ENCODE results near the gene DNAJB5.

The DNAJB5 gene

DNA sequence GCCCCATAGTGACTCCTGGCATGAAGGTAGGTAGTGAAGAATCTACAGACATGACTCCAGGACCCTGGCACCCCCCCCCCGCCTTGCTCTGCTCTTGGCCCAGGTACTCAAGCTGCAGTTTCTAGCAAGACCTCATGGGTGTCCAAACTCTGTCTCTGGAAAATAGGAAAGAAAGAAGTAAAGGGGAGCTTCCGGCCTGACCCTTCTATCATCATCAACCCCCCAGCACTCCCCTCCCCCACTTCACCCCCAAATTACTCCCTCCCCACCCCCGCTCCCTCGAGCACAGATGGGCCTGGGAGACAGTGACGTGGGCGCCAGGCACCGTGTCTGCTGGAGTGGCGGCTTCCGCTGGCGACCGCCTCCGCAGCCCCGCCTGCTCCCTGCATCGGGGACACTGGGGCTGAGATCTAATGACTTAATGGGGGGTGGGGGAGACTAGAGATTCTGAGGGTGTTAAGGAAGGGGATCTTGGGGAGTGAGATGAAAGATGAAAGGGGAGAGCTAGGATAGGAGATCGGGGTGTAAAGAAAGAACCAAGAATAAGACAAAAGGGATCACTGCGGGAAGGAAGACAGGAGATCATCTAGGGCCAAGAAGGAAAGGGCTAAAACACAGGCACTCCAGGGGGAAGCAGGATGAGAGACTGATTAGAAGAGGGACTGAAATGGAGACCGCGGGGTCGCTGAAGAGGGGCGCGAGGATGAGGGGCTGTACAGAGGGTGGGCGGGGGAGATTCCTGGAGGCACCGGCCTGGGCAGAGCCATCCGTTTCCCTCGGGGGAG lies 1.1 kb upstream of the DNAJB5 start:
- TF ChIP-seq CTCF (IDR thresholded peaks at IDR 0.05; ENCODE audit: borderline replicate concordance, control extremely low read depth, extremely low read depth, insufficient read depth, missing control alignments): no peak
- in situ Hi-C loops (cut with MboI; ENCODE audit: low sequenced_read_pairs, unreplicated experiment): loop anchor here (10.0 kb wide), 1 partner anchor 84 kb away; no protein-coding TSS in a partner anchor
- no peak for DNase-seq (ENCODE audit: low spot score)

- in situ Hi-C loops (cut with MboI; ENCODE audit: low sequenced_read_pairs, unreplicated experiment): loop anchor here (10.0 kb wide), 1 partner anchor 85 kb away; no protein-coding TSS in a partner anchor
- peak; percentile 67 for DNase-seq (ENCODE audit: low spot score)
- no peak for TF ChIP-seq CTCF (IDR thresholded peaks at IDR 0.05; ENCODE audit: borderline replicate concordance, control extremely low read depth, extremely low read depth, insufficient read depth, missing control alignments)
Observed at GRCh38 chr9:34989946-34990635, 546 bp downstream of the DNAJB5 start.

GRCh38 chr9:34990908-34991606 lies 1.5 kb downstream of the DNAJB5 start:
- no peak for DNase-seq (ENCODE audit: low spot score)
- no peak for TF ChIP-seq CTCF (IDR thresholded peaks at IDR 0.05; ENCODE audit: borderline replicate concordance, control extremely low read depth, extremely low read depth, insufficient read depth, missing control alignments)
- in situ Hi-C loops (cut with MboI; ENCODE audit: low sequenced_read_pairs, unreplicated experiment): no loop called here

DNA sequence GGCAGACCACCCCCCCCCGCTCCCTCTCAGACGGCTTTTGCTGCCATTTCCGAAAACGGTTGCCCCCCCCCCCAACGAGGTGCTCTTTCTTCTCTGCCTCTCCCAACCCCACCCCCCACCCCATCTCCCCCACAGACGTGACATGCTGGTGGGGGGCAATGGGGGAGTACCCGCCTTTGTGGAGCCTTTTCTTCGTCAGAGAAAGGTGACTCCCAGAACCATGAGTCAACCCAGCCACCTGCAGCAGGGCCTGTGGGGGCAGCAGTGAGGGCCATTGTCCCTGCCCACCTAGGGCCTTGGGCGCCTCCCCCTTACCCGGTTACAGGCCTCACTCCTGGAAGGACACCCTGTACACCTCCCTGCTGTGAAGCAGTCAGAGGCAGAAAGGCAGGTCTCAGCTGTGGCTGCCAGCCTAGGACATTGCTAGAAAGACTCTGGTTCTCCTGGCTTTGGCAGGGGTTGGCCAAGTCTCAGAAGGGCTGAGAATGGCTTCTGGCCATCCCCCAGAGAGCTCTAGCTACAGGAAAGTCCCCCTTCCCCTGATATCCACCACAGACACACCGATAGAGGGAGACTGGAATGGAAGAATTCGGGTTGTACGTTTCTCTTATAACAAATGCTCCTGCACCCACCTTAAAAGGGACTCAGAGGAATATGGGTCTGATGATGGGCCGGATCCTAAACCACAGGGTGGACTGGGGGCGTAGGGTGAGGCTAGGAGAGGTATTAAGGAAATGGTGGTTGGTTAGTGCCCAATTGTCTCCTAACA lies 2.2 kb downstream of the DNAJB5 start:
- DNase-seq (ENCODE audit: low spot score): peak; percentile 54
- in situ Hi-C loops (cut with MboI; ENCODE audit: low sequenced_read_pairs, unreplicated experiment): no loop called here
- no peak for TF ChIP-seq CTCF (IDR thresholded peaks at IDR 0.05; ENCODE audit: borderline replicate concordance, control extremely low read depth, extremely low read depth, insufficient read depth, missing control alignments)

DNA sequence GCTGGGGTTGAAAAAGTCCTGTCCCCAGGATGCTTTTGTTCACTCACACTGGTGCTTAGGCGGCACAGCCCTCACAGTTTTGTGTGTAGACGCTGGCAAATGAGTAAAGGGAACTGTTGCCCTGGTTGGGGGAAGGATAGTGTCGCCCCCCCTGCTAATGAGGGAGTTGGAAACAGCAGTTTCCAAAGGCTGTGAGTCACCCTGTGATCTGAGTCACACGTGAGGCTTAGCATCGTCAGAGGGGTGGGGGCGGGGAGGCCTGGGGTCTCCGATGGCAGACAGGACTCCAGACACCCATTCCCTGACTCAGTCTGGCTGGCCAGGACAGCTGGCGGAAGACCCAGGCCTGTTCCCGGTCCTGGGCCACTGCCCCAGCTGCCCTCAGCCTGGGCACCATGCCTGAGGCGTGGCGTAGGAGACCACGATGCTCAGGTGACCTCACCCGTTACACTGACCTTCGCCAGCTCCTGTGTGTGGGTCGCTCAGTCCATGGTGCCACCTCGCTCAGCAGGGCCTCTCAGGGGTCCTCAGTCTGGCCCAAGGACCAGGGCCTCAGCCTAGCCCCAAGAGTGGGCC lies 2.9 kb downstream of the DNAJB5 start:
- no peak for TF ChIP-seq CTCF (IDR thresholded peaks at IDR 0.05; ENCODE audit: borderline replicate concordance, control extremely low read depth, extremely low read depth, insufficient read depth, missing control alignments)
- in situ Hi-C loops (cut with MboI; ENCODE audit: low sequenced_read_pairs, unreplicated experiment): no loop called here
- no peak for DNase-seq (ENCODE audit: low spot score)
